GM21390 (cell line): ENCODE measurements around the gene OSBPL2.

Experiments
- ATAC-seq: cut with Tn5 transposase; IDR thresholded peaks from one replicate; pipeline ENCODE4 v1.9.1; 2021; ENCODE audit not compliant: unreplicated experiment

Gene OSBPL2

DNA sequence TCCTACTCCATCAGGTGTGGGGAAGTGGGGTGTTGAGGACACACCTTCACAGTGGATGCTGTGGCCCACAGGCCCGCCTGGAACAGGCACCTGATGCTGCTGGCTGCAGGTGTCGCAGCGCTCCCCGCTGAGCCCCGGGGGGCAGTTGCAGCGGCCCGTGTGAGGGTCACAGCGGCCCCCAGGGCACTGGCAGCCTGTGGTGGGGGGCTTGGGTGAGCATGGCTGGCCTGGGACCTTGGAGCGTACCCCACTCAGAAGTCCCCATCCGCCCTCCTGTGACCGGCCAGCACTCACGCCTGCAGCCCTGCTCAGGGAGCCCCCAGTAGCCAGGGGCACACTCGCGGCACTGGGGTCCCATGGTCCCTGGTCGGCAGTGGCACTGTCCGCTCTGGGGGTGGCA, 83.7 kb downstream of the OSBPL2 start:
- ATAC-seq, result no peak

DNA sequence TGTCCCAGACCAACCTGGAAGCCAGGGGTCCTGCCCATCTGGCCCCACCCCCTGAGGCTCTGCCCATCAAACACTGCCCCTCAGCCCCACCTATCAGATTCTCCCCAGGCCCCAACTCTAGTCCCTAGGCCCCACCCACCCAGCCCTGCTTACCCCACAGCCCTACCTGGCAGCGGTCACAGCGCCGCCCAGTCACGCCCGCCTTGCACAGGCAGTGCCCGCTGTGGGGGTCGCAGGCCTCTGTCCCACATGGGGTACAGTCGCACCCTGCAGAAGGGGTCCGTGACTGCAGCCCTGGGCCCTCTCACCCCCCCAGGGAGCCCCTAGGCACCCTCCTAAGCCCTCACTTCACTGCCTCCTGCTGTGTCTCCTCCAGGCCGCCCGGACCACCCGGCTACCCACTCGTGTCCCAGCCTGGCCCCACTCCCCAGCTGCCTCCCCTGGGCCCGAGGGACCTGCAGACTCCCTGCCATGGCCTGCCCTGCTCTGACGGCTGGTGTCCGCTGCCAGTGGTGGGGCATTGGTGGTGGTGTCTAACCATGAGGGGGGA, 84.2 kb downstream of the OSBPL2 start:
- ATAC-seq, result no peak

DNA sequence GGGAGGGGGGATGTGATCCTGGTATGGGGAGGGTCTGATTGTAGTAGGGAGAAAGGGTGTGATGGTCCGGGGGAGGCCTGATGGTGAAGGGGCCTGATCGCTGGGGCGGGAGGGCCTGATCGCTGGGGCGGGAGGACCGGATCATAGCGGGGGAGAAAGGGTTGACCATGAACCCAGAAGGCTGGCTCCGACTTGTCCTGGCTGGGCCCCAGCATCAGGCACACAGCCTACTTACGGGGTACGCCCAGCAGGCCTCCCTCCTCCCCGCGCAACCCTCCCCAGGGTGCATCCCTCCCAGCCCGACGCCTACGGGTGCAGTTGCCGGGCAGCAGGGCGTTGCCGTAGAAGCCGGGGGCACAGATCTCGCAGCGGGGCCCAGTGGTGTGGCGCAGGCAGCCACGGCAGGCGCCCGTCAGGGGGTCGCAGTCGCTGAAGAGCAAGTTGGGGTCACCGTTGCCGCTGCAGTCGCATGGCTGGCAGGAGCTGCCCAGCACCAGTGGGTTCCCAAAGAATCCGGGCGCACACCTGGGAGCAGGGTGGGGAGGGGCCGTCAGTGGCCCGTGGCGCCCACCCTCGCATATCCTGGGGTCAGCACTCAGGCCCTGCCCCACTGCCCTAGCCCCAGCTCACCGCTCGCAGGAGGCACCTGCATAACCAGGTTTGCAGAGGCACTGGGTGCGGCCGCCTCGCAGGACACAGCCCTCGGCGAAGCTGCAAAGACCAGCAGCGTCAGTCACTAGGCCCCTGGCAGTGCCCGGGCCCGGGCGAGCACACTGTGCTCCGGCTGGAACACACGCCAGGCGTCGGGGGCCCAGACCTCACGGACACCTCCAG, 85.0 kb downstream of the OSBPL2 start:
- ATAC-seq, result no peak

DNA sequence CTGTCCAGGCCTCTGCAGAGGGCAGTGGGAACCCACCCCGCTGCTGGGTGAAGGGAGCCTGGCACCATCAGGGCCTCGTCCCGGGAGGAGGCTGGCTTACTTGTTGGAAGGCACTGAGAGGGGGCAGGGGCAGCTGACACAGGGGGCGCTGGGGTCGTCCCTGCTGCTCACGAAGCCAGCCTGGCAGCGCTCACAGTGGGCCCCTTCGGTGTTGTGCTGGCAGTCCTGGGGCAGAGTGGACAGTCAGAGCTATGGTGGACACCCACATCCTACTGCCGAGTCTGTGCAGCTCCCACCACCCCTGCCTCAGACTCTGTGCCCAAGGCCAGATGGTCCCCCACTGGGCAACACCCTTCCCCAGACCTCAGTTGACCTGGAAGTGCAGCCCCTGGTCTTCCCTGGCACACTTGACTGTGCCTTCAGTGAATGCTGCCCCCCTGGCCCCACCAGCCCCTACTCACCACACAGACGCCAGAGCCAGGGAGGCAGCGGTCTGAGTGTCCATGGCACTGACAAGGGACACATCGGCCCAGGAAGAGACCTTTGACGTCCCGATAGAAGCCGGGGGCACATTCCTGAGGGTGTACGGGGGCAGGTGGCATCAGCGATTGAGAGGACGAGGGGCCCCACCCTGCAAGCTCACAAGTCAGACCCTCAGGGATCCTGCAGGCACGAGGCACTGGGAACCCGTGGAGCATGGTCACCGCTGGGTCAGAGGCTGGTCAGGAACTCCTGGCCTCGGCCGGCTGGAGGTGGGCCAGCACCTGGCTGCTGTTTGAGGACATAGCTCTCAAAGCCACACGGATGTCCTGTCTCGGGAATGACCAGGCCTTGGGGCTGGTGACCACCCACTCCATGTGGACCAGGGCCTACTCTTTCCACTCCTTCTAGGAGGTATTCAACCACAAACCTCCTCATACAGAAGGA, 85.9 kb downstream of the OSBPL2 start:
- ATAC-seq, result no peak

DNA sequence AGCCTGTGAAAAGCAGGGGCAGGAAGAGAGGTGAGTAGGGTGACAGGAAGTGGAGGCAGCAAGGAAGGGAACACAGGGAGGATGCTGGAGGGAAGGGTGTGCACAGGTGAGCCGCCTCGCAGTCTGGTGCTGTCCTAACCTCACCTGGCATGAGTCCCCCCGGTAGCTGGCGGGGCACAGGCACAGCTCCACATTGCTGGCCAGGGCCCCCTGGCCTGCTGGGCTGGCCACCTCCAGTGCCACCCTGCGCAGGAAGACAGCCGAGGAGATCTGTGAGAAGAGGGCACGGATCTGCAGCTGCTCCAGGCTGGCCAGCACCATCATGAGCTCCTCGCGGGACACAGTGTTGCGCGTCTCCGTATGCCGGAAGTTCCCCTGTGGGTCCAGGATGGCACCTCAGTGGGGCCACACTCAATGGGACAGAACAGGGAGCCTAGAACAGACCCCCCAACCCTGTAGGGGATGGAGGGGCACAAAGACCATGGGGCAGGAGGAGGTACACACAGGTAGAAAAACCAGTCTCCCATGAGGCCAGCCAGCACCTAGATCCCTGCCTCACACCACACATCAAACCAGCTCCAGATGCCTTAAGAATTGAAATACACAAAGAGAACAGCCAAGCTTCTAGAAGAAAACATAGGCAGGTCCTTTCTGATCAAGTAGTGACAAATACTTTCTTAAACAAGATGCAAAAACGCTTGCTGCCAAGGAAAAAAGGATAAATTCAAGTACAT, 87.0 kb downstream of the OSBPL2 start:
- no peak for ATAC-seq

DNA sequence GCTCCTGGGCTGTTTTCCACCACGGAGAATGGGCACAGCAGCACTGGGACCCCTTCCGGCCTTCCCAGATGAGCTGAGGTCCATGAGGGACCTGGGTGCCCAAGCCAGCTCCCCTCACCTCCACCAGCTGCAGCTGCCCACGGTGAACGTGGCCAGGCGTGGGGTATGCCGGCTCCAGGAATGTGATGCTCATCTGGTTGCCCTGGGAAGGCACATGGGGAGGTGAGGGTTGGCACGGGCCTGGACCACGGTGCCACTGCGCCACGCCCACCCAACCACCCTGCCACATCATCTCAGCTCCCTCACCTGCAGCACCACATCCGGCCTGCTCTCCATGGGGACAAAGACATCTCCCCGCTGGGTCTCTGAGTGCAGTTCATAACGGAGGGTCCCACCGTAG, 88.2 kb downstream of the OSBPL2 start:
- no peak for ATAC-seq

DNA sequence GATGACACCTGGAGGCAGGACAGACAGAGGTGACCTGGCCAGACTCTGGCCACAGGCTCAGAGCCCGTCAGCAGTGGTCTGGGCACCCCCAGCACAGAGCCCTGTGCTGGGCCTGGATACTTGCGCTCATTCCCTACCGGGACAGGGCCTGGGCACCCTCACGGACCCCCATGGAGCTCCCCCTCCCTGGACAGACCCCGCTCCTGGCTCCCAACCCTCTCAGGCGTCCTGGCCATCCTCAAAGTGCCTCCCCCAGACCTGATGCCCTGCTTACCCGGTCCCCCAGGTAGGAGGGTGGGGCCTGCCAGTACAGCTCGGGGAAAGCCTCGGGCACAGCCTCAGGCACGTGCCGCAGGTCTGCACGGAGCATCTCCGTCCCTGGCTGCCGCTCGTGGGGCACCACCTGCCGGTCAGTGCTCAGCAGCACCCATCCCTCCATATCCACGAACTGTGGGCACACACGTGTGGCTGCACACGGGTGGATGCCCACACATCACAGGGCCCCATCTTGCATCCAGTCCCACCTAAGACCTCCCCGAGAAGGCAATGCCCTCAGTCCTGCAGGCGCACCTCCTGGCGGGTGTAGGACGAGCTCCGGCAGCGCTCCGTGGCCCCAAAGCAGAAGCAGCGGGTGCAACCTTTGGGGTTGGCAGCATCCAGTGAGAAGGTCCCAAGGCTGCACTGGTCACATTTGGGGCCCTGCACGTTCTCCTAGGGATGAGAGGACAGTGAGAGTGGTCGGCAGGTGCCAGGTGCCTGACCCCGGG, 88.8 kb downstream of the OSBPL2 start:
- ATAC-seq, result no peak

DNA sequence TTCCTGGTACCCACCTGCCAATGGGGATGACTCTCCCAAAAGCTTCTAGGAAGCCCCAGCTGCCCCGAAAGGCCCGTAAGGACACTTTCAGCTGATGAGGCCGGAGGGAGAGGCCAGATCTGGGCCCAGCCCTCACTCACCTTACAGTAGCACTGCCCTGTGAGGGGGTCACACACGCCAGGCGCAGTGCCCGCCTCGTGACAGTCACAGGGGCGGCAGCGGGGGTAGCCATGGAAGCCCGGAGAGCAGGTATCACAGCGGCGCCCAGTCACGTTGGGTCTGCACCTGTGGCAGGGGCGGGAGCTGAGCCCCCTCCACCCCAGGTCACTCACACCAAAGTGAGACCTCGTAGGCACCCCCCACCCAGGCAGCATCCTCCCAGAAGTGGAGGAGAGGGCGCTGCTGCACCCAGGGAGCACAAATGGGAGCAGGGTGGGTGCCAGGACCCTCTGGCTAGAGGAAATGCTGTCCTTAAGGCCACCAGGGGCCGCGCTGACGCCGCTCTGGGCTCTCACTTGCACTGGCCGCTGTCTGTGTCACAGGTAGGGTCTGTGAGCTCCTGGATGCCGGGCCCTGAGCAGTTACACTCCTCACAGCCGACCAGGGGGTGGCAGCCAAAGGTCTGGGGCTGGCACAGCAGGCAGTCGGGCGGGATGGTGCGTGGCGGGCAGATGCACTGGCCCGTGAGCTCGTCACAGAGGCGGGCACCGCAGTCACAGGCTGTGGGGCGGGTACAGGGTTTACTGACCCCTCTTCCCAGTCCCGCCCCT, 89.6 kb downstream of the OSBPL2 start:
- no peak for ATAC-seq

DNA sequence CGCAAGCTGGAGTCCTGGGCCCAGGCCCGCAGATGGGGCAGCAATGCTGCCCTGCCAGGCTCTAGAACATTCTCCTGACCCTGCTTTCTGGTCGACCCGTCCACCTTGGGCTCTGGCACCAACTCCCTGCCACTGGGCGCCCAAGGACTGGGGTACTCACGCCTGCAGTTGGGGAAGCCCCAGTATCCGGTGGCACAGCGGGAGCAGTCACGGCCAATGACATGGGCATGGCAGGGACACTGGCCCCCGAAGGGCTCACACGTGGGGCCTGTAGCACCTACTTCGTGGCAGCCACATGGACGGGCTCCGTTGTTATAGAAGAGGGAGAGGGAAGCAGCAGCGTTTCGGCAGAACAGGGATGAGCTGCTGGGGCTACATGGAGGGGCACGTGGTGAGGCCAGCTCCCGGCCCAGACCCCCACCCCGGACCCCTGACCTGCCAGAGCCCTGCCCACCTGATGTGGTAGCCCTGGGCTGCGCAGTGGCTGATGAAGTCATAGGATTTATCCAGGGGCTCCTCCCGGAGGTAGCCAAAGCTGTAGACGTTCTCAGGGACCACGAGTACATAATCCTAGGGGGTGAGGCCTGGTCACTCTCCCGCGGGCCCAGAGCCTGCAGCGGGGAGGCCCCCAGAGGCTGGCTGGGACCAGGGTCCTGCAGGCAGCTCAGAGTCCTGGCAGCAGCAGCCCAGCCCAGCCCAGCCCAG, 90.5 kb downstream of the OSBPL2 start:
- no peak for ATAC-seq

DNA sequence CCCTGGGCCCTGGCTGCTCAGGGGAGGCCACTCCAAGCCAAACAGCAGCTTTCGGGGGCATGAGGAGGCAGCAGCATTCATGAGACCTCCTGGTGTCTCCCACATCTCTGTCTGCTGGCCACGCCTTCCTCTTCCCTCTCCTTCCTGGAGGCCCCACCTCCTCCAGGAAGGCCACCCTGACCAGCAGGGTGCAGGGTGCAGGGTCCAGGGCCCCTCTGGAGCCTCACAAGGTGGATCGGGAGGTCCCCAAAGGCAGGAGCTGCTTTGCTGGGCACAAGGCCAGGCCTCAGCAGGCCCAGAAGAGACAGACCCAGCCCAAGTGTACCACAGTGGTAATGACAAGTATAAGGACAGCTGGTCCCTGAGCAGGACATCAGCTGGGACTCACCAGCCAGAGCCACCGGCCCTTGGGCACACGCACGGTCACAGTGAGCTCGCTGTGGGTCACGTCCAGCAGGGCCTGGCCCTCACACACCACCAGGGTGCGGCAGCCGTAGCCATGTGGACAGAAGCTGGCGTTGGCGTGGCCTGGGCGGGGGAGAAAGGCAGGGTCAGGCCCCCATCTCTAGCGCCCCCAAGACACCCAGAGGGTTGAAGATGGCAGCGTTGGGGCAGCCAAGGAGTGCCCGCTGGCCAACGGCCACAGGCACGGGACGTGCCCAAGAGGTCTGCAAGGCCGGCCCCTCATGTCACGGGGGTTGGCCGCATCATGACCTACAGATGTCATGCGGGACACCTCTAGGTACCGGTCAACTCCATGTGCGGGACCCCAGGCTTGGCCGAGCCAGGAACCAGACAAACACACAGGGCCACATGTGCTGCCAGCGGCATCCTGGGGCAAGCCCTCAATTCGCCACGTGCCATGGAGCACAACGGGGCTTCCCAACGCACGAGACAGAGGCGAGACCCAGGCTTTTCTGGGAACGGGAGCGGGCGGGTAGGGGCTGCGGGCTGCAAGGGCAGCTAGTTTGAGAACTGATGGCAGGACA, 91.4 kb downstream of the OSBPL2 start:
- no peak for ATAC-seq

DNA sequence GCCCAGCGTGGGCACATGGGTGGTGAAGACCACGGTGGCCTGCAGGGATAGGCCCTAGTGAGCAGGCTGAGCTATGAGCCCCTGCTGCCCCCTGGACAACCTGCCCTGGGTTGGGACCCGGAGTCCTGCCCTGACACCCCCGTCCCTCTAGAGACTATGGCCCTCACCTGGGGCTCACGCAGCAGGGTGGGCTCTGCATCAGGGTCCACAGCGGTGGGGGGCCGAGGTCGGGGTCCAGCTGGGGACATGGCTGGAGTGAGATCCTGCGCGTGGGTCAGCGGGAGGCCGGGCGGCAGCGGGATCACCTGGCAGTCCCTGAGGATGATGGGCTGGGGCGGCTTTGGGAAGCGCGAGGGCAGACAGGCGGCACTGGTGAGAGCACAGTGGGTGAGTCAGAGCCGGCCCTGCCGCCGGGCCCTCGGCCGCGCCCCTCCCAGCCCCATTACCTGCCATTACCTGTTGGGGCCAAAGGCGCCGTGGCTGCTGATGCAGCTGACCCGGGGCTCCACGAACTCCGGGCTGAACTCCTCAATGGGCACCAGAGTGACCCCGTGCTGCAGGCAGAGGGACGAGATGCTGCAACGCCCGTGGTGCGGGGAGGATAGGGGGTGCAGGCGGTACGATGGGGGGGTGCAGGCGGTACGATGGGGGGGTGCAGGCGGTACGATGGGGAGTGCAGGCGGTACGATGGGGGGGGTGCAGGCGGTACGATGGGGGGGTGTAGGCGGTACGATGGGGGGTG, 92.4 kb downstream of the OSBPL2 start:
- no peak for ATAC-seq

DNA sequence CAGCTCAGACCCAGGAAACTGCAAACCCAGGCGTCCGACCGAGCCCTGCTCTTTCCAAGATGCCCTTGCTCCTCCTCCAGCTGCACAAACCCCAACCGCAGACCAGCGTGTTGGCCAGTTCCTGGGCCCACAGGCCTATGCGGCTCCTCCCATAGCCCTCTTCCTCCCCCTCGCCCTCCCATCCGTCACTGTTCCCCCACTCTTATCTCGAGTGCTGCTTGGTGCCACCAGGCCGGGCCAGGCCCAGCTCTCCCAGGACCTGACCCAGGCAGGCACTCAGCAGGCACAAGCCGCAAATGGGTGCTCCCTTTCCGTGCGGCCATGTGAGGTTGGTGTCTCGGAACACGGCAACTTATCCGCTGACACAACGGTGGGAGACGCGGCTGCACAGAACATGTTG, 93.0 kb downstream of the OSBPL2 start:
- ATAC-seq, result no peak

DNA sequence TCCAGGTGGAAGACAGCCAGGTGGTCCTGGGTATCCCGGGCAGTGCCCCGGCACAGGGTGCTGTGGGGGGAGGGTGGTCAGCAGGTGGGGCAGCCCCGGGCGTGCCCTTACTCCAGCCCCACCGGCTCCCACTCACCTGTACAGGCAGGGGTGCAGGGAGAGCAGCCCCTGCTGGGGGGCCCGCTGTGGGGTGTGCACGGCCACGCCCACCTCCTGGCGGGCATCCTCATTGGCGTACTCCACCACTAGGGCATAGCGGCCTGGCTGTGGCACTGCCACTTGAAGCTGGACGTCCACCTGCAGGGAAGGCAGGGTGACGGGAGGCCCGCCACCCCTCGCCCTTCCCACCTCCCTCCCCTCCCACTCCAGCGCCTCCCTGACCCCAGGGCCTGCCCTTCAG, 94.1 kb downstream of the OSBPL2 start:
- no peak for ATAC-seq

DNA sequence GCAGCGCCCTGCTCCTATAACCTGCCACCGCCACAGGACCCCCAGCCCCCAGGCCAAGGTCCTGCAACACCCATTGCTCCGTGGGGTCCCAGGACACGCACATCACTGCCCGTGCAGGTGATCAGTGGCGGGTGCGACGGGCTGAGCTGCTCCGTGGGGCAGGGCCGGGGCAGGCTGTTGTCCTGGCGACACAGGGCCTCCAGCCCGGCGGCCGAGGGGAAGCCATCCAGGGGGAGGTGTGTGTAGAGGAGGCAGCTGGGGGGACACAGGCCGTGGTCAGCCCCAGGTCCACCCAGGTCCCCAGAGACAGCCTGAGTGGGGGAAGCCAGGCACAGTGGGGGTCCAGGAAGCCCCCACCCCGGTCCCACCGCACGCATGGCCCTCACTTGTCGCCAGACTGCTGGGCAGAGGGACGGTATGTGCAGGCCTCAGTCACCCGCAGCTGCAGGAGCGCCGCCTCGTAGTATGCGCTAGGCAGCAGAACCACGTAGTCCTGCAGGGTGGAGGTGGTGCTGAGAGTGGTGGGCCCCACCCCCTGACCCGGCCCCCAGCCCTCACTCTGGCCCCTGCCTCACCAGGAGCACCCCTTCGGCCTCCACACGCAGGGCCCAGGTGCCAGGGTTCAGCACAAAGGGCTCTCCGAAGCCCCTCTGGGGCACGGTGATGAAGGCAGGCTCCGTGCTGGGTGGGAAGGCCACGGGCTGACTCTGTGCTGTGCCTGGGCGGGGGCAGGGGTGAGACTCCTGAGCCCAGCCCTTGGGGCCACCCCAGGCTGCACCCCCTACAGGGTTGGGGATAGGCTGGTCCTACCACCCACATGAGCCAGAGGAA, 94.9 kb downstream of the OSBPL2 start:
- no peak for ATAC-seq

DNA sequence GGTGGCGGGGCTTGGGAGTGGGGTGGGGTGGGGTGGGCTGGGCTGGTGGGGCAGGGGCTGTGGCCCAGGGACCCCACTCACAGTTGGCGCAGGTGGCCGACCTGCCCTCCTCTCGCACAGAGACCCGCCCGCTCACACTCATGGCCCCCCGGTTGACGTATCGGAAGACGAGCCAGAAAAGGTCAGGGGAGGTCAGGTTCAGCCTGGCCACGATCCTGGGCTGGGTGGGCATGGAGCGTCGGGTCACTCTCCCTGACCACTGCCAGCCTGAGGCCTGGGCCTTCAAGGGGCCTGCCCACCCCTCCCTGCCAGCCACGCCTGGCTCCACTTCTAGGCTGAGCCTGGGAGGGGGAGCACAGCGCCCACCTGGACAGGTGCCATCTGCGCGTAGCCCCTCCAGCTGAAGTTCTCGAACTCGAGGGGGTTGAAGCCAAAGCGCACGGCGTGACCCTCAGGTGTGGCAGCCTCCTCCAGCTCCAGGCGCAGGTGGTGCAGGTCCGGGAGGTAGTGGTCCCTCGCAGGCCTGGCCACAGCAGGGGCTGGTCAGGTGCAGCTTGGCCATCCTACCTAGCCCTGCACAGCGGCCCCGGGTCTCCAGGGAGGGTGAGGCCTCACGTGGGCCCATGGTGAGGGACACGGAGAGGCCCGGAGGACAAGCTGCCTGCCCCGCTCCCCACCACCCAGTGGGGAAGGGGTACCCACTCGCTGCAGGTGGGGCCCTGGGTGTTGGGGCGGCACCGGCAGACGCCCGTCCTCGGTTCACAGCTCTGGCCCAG, 95.7 kb downstream of the OSBPL2 start:
- ATAC-seq, result no peak
